Measurements from ENCODE around the gene BEX4. TPM values are rescaled to one million over a fixed set of nuclear protein-coding genes. Genes with fewer than 3 reads are reported as not detected.

Gene BEX4
- polyA plus RNA-seq, 1 experiment = 21.1 TPM

- Histone ChIP-seq H3K4me3 (ENCODE audit: low read depth, low read length) (peak overlapping the region; percentile 78), H3K27me3 (ENCODE audit: control insufficient read depth, insufficient read depth, low read length) (no peaks in the 10 kb centered on the region), H3K27ac (ENCODE audit: low read depth, low read length) (no peak overlapping the region), H3K9me3 (ENCODE audit: control insufficient read depth, insufficient read depth, low read length) (no peaks in the 10 kb centered on the region; the same call in 1 of the 2 replicates)
- TF ChIP-seq CTCF (IDR thresholded peaks at IDR 0.05; ENCODE audit: low read depth, low read length) = no peak
- CTCF ChIA-PET = interaction anchor here (0.6 to 1.7 kb wide), 4 partner anchors 39 to 211 kb away, joined by 3 to 4 read pairs (median 4); no protein-coding TSS in a partner anchor
- DNase-seq (ENCODE audit: low read depth, low spot score) = no peak
- POLR2A ChIA-PET = interaction anchor here (0.6 kb wide), 1 partner anchor 112 kb away, joined by 3 read pairs; no protein-coding TSS in a partner anchor
These were observed 38.7 kb downstream of the BEX4 start for GRCh38 chrX:103253608-103254007.

- no peaks in the 10 kb centered on the region for H3K27me3 ChIP-seq (ENCODE audit: control insufficient read depth, insufficient read depth, low read length)
- ChIA-PET POLR2A (interaction anchor here (0.6 to 1.1 kb wide), 2 partner anchors 111 to 1595 kb away, joined by 3 to 4 read pairs; partner anchors contain the start of gene ARMCX2), CTCF (interaction anchor here (1.0 to 1.7 kb wide), 3 partner anchors 209 to 211 kb away, joined by 3 to 4 read pairs (median 4); no protein-coding TSS in a partner anchor)
- H3K9me3 ChIP-seq (ENCODE audit: control insufficient read depth, insufficient read depth, low read length) = no peaks in the 10 kb centered on the region; the same call in 1 of the 2 replicates
- DNase-seq (ENCODE audit: low read depth, low spot score) = no peak
- H3K4me3 ChIP-seq (ENCODE audit: low read depth, low read length) = peak overlapping the region; percentile 78
- peak overlapping the region; percentile 68 for H3K27ac ChIP-seq (ENCODE audit: low read depth, low read length)
- 0 out of 2 replicates have a peak, but pooled peaks have one; percentile 11 for TF ChIP-seq CTCF (IDR thresholded peaks at IDR 0.05; ENCODE audit: low read depth, low read length)
These were observed 39.4 kb downstream of the BEX4 start for GRCh38 chrX:103254171-103254824.

GRCh38 chrX:103254921-103255493, 40.1 kb downstream of the BEX4 start, which contains the start of gene TCEAL8:
TCEAL8 (minus strand) TSS chrX:103255155; CDS start chrX:103253979, 1,176 bp downstream.
- peak; percentile 23 for DNase-seq (ENCODE audit: low read depth, low spot score)
- ChIA-PET POLR2A (interaction anchor here (1.1 kb wide), 1 partner anchor 1595 kb away, joined by 4 read pairs; the partner anchor contains the start of gene ARMCX2), CTCF (interaction anchor here (1.0 kb wide), 1 partner anchor 209 kb away, joined by 3 read pairs; no protein-coding TSS in a partner anchor)
- H3K27me3 ChIP-seq (ENCODE audit: control insufficient read depth, insufficient read depth, low read length) = no peaks in the 10 kb centered on the region
- H3K27ac ChIP-seq (ENCODE audit: low read depth, low read length) = peak within 1 kb of the TSS; percentile 68
- TF ChIP-seq CTCF (IDR thresholded peaks at IDR 0.05; ENCODE audit: low read depth, low read length) = no peak
- H3K9me3 ChIP-seq (ENCODE audit: control insufficient read depth, insufficient read depth, low read length) = no peaks in the 10 kb centered on the region; the same call in 1 of the 2 replicates
- peak within 1 kb of the TSS; percentile 78 for H3K4me3 ChIP-seq (ENCODE audit: low read depth, low read length)

GRCh38 chrX:103256651-103257050, 41.7 kb downstream of the BEX4 start:
- Histone ChIP-seq H3K9me3 (ENCODE audit: control insufficient read depth, insufficient read depth, low read length) (no peaks in the 10 kb centered on the region; the same call in 1 of the 2 replicates), H3K27ac (ENCODE audit: low read depth, low read length) (no peak overlapping the region), H3K4me3 (ENCODE audit: low read depth, low read length) (no peak overlapping the region), H3K27me3 (ENCODE audit: control insufficient read depth, insufficient read depth, low read length) (peaks cover 4% of the 10 kb centered on the region)
- ChIA-PET POLR2A (no interaction called here), CTCF (no interaction called here)
- DNase-seq (ENCODE audit: low read depth, low spot score) = no peak
- no peak for TF ChIP-seq CTCF (IDR thresholded peaks at IDR 0.05; ENCODE audit: low read depth, low read length)

GRCh38 chrX:103258275-103258674, 43.4 kb downstream of the BEX4 start:
- TF ChIP-seq CTCF (IDR thresholded peaks at IDR 0.05; ENCODE audit: low read depth, low read length) = no peak
- H3K9me3 ChIP-seq (ENCODE audit: control insufficient read depth, insufficient read depth, low read length) = no peaks in the 10 kb centered on the region; the same call in 1 of the 2 replicates
- CTCF ChIA-PET = no interaction called here
- H3K4me3 ChIP-seq (ENCODE audit: low read depth, low read length) = no peak overlapping the region
- H3K27ac ChIP-seq (ENCODE audit: low read depth, low read length) = no peak overlapping the region
- H3K27me3 ChIP-seq (ENCODE audit: control insufficient read depth, insufficient read depth, low read length) = peaks cover 4% of the 10 kb centered on the region
- POLR2A ChIA-PET = no interaction called here
- DNase-seq (ENCODE audit: low read depth, low spot score) = no peak

Measured in AG04450 (cell line).